ENCODE measurements around the gene CNN3. TPM values are rescaled to one million over a fixed set of nuclear protein-coding genes. Genes with fewer than 3 reads are reported as not detected.

The CNN3 gene
- total RNA-seq, 3 donors from 2014 or later (not counting 1 experiment from before 2014, with no cell fraction given) = 0.55 to 1.7 (median 0.96) TPM

DNA sequence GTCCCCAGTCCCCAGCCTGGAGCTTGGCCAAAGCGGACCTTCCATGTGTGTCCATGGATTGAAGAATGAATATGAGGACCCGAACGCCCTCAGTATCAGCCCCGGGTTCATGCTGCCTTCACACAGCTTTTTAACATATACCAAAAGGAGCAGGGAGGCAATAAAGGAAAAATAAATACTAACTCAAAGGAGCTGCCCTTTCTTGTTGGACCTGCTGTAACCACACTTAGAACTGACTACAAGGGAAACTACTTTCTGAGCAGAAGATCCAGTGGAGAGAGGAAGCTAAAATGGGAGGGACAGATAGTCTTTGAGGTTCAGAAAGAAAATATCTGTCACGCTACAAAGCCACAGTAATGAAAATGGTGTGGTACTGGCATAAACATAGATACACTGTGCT lies 48.6 kb downstream of the CNN3 start:
- Histone ChIP-seq H3K9me3 (ENCODE audit: control insufficient read depth, insufficient read depth, low read length) (no peaks in the 10 kb centered on the region), H3K36me3 (ENCODE audit: control insufficient read depth, insufficient read depth, low read length) (no peaks in the 10 kb centered on the region), H3K27ac (ENCODE audit: low read length) (no peak overlapping the region), H3K4me1 (ENCODE audit: control insufficient read depth, insufficient read depth, low read length) (no peaks in the 10 kb centered on the region), H3K27me3 (ENCODE audit: control insufficient read depth, insufficient read depth, low read length) (no peaks in the 10 kb centered on the region), H3K4me3 (ENCODE audit: low read length) (no peak overlapping the region)
- peaks cover 6 to 7% of the 10 kb centered on the region in 2 donors for H3K4me1 Mint-ChIP-seq
- no peak overlapping the region for H3K4me3 Mint-ChIP-seq
- H3K36me3 Mint-ChIP-seq = no peaks in the 10 kb centered on the region
- 88% methylated on average over 3 of the region's 5 CpGs for WGBS (ENCODE audit: insufficient coverage)
- H3K27ac Mint-ChIP-seq = no peak overlapping the region
- H3K9me3 Mint-ChIP-seq = no peaks in the 10 kb centered on the region
- DNase-seq = no peak
- ATAC-seq = no peak
- TF ChIP-seq CTCF (IDR thresholded peaks at IDR 0.05) = no peak
- H3K27me3 Mint-ChIP-seq (ENCODE audit: low read depth in 2 of 2) = peaks cover 2 to 15% of the 10 kb centered on the region in 2 donors
- intact Hi-C loops (cut with micrococcal nuclease) = no loop called here

DNA sequence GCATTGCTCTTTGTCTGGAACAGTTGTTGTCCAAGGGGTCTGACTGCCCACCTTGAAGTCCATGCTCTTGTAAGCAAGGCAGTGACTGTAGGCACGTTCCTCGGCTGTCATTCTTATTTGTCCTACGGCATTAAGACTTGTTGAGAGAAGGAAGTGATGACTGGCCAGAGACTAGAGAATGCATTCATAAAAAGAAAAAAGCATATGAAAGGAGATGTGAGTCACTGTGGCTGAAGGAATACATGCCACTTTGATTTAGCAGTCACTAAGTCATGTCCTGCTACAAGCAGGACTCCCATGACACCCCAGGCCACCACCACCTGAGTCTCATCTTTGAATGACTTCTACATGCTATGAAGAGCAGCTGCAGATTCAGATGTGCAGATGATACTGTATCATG lies 50.5 kb downstream of the CNN3 start:
- Mint-ChIP-seq H3K4me1 (no peaks in the 10 kb centered on the region), H3K27me3 (ENCODE audit: low read depth in 2 of 2) (peaks cover 2 to 15% of the 10 kb centered on the region in 2 donors), H3K27ac (no peak overlapping the region), H3K36me3 (no peaks in the 10 kb centered on the region), H3K9me3 (no peaks in the 10 kb centered on the region), H3K4me3 (no peak overlapping the region)
- WGBS (ENCODE audit: insufficient coverage) = 82% methylated on average over 3 of the region's 3 CpGs
- no peak for DNase-seq
- Histone ChIP-seq H3K4me1 (ENCODE audit: control insufficient read depth, insufficient read depth, low read length) (no peaks in the 10 kb centered on the region), H3K36me3 (ENCODE audit: control insufficient read depth, insufficient read depth, low read length) (no peaks in the 10 kb centered on the region), H3K27ac (ENCODE audit: low read length) (no peak overlapping the region), H3K27me3 (ENCODE audit: control insufficient read depth, insufficient read depth, low read length) (no peaks in the 10 kb centered on the region), H3K4me3 (ENCODE audit: low read length) (no peak overlapping the region), H3K9me3 (ENCODE audit: control insufficient read depth, insufficient read depth, low read length) (no peaks in the 10 kb centered on the region)
- ATAC-seq = no peak
- intact Hi-C loops (cut with micrococcal nuclease) = no loop called here
- TF ChIP-seq CTCF (IDR thresholded peaks at IDR 0.05) = no peak

- no peak overlapping the region for H3K4me3 Mint-ChIP-seq
- H3K4me1 Mint-ChIP-seq = no peaks in the 10 kb centered on the region
- intact Hi-C loops (cut with micrococcal nuclease) = no loop called here
- no peaks in the 10 kb centered on the region for H3K36me3 Mint-ChIP-seq
- no peaks in the 10 kb centered on the region for H3K9me3 ChIP-seq (ENCODE audit: control insufficient read depth, insufficient read depth, low read length)
- H3K4me1 ChIP-seq (ENCODE audit: control insufficient read depth, insufficient read depth, low read length) = no peaks in the 10 kb centered on the region
- peaks cover 2 to 15% of the 10 kb centered on the region in 2 donors for H3K27me3 Mint-ChIP-seq (ENCODE audit: low read depth in 2 of 2)
- no peaks in the 10 kb centered on the region for H3K27me3 ChIP-seq (ENCODE audit: control insufficient read depth, insufficient read depth, low read length)
- no peak overlapping the region for H3K27ac Mint-ChIP-seq
- H3K27ac ChIP-seq (ENCODE audit: low read length) = no peak overlapping the region
- no peak for TF ChIP-seq CTCF (IDR thresholded peaks at IDR 0.05)
- H3K4me3 ChIP-seq (ENCODE audit: low read length) = no peak overlapping the region
- DNase-seq (no peak), ATAC-seq (no peak)
- no peaks in the 10 kb centered on the region for H3K9me3 Mint-ChIP-seq
- WGBS (ENCODE audit: insufficient coverage) = 29% methylated on average over 4 of the region's 4 CpGs
- no peaks in the 10 kb centered on the region for H3K36me3 ChIP-seq (ENCODE audit: control insufficient read depth, insufficient read depth, low read length)
Observed at GRCh38 chr1:94875794-94876193, 51.1 kb downstream of the CNN3 start.

GRCh38 chr1:94874423-94874822 lies 52.5 kb downstream of the CNN3 start:
- intact Hi-C loops (cut with micrococcal nuclease) = no loop called here
- H3K9me3 ChIP-seq (ENCODE audit: control insufficient read depth, insufficient read depth, low read length) = no peaks in the 10 kb centered on the region
- Mint-ChIP-seq H3K27me3 (ENCODE audit: low read depth in 2 of 2) (peaks cover 2 to 15% of the 10 kb centered on the region in 2 donors), H3K4me1 (no peaks in the 10 kb centered on the region), H3K36me3 (no peaks in the 10 kb centered on the region), H3K9me3 (no peaks in the 10 kb centered on the region), H3K27ac (no peak overlapping the region), H3K4me3 (no peak overlapping the region)
- H3K27me3 ChIP-seq (ENCODE audit: control insufficient read depth, insufficient read depth, low read length) = no peaks in the 10 kb centered on the region
- ATAC-seq (no peak), DNase-seq (no peak)
- no peak overlapping the region for H3K27ac ChIP-seq (ENCODE audit: low read length)
- no peaks in the 10 kb centered on the region for H3K4me1 ChIP-seq (ENCODE audit: control insufficient read depth, insufficient read depth, low read length)
- whole genome bisulfite sequencing (ENCODE audit: insufficient coverage) = 96% methylated on average over 5 of the region's 6 CpGs
- H3K36me3 ChIP-seq (ENCODE audit: control insufficient read depth, insufficient read depth, low read length) = no peaks in the 10 kb centered on the region
- H3K4me3 ChIP-seq (ENCODE audit: low read length) = no peak overlapping the region
- no peak for TF ChIP-seq CTCF (IDR thresholded peaks at IDR 0.05)

All from natural killer cell (primary cell).